ENCODE data around the gene PMEPA1.

The PMEPA1 gene

DNA sequence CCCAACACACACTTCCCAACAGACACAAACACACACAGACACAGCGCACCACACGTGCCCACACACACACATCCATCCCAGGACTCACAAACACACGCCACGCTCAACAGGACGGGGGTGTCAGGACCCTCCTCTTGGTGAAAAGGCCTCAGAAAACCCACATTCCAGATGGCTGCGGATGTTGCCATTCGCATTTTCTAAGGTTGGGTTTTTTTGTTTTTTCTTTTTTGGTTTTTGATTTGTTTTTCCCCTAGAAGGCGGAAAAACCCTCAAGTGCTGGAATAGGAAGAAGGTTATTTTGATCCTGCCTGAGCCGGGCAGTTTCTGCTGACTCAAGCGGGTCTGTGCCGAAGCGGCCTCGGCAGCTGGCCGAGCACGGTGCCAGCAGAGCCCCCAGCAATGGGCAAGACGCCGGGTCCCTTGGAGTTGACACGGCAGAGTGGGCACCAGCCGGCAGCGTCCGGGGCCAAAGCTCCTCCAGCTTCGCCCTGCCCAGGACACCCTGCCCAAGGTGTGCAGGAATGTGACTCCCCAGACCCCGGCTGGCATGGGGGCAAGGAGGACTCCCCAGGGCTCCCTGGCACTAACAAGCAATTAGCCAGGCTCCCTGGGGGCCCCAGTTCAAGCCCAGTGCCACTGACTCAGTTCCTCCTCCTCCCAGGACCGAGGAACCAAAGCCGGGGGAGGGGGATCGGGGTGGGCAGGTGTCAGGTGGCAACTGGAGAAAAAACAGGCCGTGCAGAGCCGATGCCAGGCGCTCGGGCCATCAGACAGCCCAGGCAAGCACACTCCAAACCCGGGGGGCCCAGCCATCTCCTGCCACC, 48.7 kb downstream of the PMEPA1 start:
- H3K27me3 ChIP-seq (ENCODE audit: low read depth, low read length) = peaks cover 38% of the 10 kb centered on the region
- H3K4me1 ChIP-seq (ENCODE audit: low read length) = no peaks in the 10 kb centered on the region
- no peaks in the 10 kb centered on the region for H3K9me3 ChIP-seq (ENCODE audit: insufficient read depth, low read length)
- no peaks in the 10 kb centered on the region for H3K36me3 ChIP-seq (replicated peaks; ENCODE audit: low read depth, low read length)
- no peak overlapping the region for H3K4me3 ChIP-seq (ENCODE audit: low read length)
- no peaks in the 10 kb centered on the region for H3K79me2 ChIP-seq (ENCODE audit: low read length)
- no peak overlapping the region for H3K9ac ChIP-seq (ENCODE audit: low read length)
- no peak overlapping the region for H2AFZ ChIP-seq (ENCODE audit: low read depth, low read length)
- H4K20me1 ChIP-seq (ENCODE audit: insufficient read depth, low read length) = no peaks in the 10 kb centered on the region
- no peak overlapping the region for H3K4me2 ChIP-seq (ENCODE audit: low read length)
- H3K27ac ChIP-seq (ENCODE audit: low read length) = no peak overlapping the region
- TF ChIP-seq EZH2phosphoT487 (IDR thresholded peaks at IDR 0.05; ENCODE audit: low read depth) = no peak
- TF ChIP-seq, protein P1, sequence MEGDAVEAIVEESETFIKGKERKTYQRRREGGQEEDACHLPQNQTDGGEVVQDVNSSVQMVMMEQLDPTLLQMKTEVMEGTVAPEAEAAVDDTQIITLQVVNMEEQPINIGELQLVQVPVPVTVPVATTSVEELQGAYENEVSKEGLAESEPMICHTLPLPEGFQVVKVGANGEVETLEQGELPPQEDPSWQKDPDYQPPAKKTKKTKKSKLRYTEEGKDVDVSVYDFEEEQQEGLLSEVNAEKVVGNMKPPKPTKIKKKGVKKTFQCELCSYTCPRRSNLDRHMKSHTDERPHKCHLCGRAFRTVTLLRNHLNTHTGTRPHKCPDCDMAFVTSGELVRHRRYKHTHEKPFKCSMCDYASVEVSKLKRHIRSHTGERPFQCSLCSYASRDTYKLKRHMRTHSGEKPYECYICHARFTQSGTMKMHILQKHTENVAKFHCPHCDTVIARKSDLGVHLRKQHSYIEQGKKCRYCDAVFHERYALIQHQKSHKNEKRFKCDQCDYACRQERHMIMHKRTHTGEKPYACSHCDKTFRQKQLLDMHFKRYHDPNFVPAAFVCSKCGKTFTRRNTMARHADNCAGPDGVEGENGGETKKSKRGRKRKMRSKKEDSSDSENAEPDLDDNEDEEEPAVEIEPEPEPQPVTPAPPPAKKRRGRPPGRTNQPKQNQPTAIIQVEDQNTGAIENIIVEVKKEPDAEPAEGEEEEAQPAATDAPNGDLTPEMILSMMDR (IDR thresholded peaks at IDR 0.05; ENCODE audit: low read depth, low read length) = no peak

GRCh38 chr20:57660181-57660921, 49.5 kb downstream of the PMEPA1 start:
- Histone ChIP-seq H3K4me1 (ENCODE audit: low read length) (no peaks in the 10 kb centered on the region), H4K20me1 (ENCODE audit: insufficient read depth, low read length) (no peaks in the 10 kb centered on the region), H3K36me3 (replicated peaks; ENCODE audit: low read depth, low read length) (no peaks in the 10 kb centered on the region), H3K4me2 (ENCODE audit: low read length) (no peak overlapping the region), H2AFZ (ENCODE audit: low read depth, low read length) (no peak overlapping the region), H3K27ac (ENCODE audit: low read length) (no peak overlapping the region), H3K27me3 (ENCODE audit: low read depth, low read length) (peaks cover 40% of the 10 kb centered on the region), H3K79me2 (ENCODE audit: low read length) (no peaks in the 10 kb centered on the region), H3K9me3 (ENCODE audit: insufficient read depth, low read length) (no peaks in the 10 kb centered on the region), H3K4me3 (ENCODE audit: low read length) (no peak overlapping the region), H3K9ac (ENCODE audit: low read length) (no peak overlapping the region)
- TF ChIP-seq EZH2phosphoT487 (IDR thresholded peaks at IDR 0.05; ENCODE audit: low read depth) = no peak

DNA sequence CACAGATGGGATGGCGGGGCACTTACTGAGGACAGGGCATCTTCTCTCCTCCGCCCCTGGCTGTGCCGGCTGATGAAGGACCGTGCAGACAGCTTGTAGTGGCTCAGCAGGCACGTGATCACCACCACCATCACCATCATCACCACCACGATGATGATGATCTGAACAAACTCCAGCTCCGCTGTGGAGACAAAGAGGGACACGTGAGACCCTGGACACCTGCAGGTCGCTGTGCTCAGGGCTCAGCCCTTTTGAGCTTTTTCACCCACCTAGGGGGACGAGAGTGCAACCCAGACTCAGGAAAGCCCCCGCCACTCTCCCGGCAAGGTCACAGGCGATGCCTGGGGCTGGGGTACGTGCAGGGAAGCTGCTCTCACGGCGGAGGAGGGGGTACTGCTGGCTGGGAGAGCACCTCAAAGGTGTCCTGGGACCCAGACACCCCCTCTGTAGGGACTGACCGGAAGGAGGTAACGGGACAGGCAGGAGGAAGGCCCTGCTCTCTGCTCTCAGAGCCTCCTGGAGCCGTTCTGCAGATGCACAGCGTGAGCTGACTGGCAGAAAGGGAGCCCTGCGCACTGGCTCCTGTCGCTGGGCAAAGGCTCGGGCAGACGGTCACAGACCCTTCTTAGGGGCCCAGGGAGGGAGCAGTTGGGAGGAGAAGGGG, 50.2 kb downstream of the PMEPA1 start:
- H3K9ac ChIP-seq (ENCODE audit: low read length) = no peak overlapping the region
- H3K9me3 ChIP-seq (ENCODE audit: insufficient read depth, low read length) = no peaks in the 10 kb centered on the region
- H2AFZ ChIP-seq (ENCODE audit: low read depth, low read length) = no peak overlapping the region
- H3K27me3 ChIP-seq (ENCODE audit: low read depth, low read length) = peaks cover 47% of the 10 kb centered on the region
- H3K4me3 ChIP-seq (ENCODE audit: low read length) = no peak overlapping the region
- H3K4me1 ChIP-seq (ENCODE audit: low read length) = no peaks in the 10 kb centered on the region
- no peak for TF ChIP-seq EZH2phosphoT487 (IDR thresholded peaks at IDR 0.05; ENCODE audit: low read depth)
- TF ChIP-seq, protein P1 (IDR thresholded peaks at IDR 0.05; ENCODE audit: low read depth, low read length) = no peak
- no peaks in the 10 kb centered on the region for H4K20me1 ChIP-seq (ENCODE audit: insufficient read depth, low read length)
- no peaks in the 10 kb centered on the region for H3K36me3 ChIP-seq (replicated peaks; ENCODE audit: low read depth, low read length)
- H3K27ac ChIP-seq (ENCODE audit: low read length) = no peak overlapping the region
- no peak overlapping the region for H3K4me2 ChIP-seq (ENCODE audit: low read length)
- H3K79me2 ChIP-seq (ENCODE audit: low read length) = no peaks in the 10 kb centered on the region

DNA sequence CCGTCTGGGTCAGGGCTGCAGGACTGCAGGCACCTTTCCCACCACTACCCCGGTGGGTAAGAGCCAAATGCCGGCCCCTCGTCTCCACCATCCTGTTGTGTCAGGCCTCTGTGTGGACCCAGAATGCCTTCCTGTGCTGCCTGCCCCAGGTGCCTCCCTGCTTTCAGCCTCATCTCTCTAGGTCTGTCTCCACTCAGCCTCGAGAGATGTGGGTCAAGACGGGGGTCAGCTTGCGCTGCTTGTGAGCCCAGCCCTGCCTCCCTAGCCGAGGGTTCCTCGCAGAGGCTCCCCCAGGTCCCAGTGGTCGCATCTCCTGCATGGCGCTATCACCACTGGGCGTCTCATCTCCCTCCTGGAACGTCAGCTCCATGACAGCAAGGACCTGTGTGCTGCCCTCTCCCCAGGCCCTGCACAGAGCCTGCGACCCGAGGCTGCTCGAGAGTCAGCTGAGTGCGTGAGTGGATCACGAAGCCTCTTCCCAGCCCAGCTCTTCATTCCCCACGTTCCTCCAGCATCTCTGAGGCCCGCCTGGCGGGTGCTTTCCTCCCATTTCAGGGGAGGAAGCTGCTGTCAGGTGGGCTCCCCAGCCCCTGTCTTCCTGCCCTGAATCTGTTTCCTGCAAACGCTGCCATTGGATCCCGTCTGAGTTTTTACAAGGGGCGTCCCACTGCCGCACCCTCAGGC, 50.8 kb downstream of the PMEPA1 start:
- no peaks in the 10 kb centered on the region for H3K36me3 ChIP-seq (replicated peaks; ENCODE audit: low read depth, low read length)
- no peak overlapping the region for H3K4me2 ChIP-seq (ENCODE audit: low read length)
- no peaks in the 10 kb centered on the region for H3K9me3 ChIP-seq (ENCODE audit: insufficient read depth, low read length)
- no peaks in the 10 kb centered on the region for H4K20me1 ChIP-seq (ENCODE audit: insufficient read depth, low read length)
- H3K9ac ChIP-seq (ENCODE audit: low read length) = no peak overlapping the region
- no peak overlapping the region for H3K27ac ChIP-seq (ENCODE audit: low read length)
- no peaks in the 10 kb centered on the region for H3K79me2 ChIP-seq (ENCODE audit: low read length)
- no peak overlapping the region for H2AFZ ChIP-seq (ENCODE audit: low read depth, low read length)
- H3K4me3 ChIP-seq (ENCODE audit: low read length) = no peak overlapping the region
- peaks cover 2% of the 10 kb centered on the region for H3K4me1 ChIP-seq (ENCODE audit: low read length)
- peaks cover 51% of the 10 kb centered on the region for H3K27me3 ChIP-seq (ENCODE audit: low read depth, low read length)
- TF ChIP-seq, protein P1 (IDR thresholded peaks at IDR 0.05; ENCODE audit: low read depth, low read length) = no peak
- no peak for TF ChIP-seq EZH2phosphoT487 (IDR thresholded peaks at IDR 0.05; ENCODE audit: low read depth)

Measured in OCI-LY3 (cell line).